ENCODE results near the gene PLA2G2D.
"Not testable (repeated sequence)": the region's sequence is repeated elsewhere in the genome, so short reads cannot be mapped to it uniquely, and the experiment has no call there.

The PLA2G2D gene

DNA sequence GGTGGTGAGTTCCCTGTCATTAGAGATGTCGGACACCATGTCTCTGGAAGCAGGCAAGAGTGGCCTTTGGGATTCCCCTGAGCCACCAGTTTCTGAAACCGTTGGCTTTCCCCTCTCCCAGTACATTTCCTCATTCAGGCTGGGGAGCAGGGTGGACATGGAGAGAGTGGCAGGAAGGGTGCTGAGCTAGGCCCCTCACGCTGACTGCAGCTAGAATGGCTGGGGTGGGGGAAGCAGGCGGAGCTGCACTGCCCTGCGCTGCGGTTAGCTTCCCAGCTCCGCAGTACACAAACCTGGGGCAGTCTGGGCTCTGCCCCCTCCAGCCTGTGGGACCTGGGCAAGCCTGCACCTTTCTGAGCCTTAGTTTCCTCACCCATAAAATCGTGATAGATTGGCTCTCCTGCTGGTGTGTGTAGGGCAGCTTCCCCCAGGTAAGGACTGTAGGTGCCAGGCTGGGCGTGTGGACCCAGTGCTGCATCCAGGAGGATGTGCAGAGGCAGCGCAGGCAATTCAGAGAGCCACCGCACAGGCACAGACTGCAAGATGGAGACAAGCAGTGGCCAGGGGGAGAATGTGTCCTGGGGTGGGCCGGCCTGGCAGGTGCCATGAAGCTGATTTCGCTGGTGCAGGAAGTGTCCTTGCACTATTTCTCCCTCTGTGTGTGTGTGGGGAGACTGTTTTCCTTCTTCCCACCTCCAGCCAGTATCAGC lies 22.8 kb upstream of the PLA2G2D start:
- DNase-seq (ENCODE audit: low spot score), result no peak

DNA sequence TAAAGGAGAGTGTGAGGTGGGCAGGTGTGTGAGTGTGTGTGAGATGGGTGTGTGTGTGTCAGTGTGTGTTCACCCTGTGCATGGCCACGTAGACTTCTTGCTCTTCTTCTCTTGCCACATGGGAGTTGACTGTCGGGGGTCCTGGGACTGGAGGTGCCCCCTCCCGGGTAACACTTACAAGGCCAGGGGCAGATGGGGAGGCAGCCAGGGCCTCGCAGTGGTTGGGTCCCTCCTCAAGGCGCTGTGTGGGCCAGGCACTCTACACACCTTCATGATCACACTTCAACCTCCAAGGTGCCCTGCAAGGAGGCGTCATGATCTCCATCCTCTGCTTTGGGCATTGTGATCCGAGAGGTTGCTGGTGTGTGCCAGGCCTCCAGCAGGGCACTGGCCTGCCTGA lies 22.1 kb upstream of the PLA2G2D start:
- no peak for DNase-seq (ENCODE audit: low spot score)

DNA sequence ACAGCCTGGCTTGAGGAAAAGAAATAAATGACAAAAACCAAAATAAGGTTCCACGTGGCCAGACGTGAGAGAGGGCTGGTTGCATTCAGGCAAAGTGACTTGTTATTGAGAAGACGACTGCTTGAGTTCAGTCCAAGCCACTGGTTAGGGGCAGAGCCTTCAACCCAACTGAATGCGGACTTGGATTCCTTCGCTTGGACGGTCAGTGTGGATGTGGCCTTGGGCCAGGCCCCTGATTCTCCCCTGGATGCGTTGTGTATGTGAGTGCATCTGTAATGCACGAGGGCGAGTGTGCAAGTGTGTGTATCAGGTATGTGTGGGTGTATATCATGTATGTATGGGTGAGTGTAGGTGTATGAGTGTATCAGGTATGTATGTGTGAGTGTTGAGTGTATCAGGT lies 21.7 kb upstream of the PLA2G2D start:
- DNase-seq (ENCODE audit: low spot score), result no peak

DNA sequence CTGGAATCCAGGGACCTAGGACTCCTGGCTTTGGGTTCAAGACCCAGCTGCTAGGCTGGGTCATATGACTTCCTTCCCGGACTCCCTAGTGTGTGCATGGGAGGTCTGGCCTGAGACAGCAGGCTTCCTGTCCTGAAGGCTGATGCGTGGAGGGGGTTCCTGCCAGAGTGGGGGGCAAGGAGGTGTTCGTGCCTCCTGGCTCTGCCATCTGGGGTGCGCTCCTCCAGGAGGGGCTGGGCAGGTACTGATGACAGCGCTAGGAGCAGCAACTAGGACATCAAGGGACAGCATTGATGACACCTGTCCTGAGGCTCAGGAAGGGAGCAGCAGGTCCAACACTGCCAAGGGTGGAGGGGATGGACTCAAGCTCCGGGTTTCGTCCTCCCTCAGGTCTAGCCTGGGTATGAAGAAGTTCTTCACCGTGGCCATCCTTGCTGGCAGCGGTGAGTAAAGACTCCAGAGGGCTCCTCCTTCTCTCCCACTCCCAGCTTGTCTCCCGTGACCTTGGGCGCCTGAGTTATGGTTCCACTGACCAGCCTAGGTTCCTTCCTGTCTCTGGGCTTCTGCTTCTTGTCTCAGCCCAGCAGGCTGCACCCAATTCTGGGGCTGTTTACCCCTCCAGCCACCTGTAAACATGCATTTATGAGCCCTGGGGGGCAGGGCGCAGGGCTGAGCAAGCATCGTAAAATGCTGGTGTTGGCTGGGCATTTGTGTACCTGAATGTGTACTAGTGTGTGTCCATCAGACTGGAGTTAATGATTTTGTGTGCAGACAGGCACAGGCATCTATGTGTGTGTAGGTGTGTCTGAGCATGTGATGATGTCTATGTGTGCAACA lies 20.7 kb upstream of the PLA2G2D start:
- DNase-seq (ENCODE audit: low spot score), result no peak

DNA sequence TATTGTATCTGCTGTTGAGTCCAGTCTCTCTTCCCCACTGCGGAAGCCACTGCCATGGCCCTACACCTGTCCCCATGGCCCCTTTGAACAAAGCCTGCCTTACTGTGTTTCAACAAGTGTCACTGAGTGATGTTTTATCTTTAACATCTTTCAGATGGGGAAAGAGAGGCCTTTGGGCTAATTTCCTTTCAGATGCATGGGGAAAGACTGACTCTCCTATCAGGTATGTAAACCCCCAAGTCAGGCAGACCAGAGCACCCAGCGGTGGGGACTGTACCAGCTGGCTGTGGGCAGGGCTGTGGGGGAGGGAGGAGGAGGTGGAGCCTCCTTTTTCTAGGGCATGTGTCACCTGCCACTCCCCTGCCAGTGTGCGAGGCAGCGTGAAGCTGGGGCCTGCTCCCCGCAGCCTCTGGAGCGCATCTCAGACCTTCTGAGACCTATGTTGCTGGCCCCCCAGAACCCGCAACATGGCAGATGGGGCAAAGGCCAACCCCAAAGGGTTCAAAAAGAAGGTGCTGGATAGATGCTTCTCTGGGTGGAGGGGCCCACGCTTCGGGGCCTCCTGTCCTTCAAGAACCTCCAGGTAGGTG lies 19.7 kb upstream of the PLA2G2D start, which contains the start of gene PLA2G2F:
PLA2G2F (plus strand) TSS at position 363 of the 590 bp plus-strand sequence; CDS start at position 468, 105 bp downstream.
- DNase-seq (ENCODE audit: low spot score), result no peak

DNA sequence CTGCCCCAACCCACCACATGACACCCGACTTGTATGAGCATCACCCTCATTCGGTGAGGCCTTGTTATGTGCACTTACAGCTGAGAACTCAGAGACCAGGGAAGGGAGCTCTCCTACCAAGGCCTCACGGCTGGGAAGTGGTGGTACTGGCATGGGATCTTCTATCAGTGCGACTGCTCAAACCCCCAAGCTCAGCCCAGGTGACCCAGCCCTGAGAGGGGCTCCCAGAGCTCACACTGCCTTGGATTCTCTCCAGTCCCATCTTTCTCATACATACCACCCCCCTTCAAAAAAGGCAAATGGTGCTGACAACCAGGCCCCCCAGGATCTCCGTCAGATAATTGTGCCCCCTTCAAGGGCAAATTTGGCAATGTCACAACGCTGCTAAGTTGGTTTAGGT lies 19.0 kb upstream of the PLA2G2D start:
- DNase-seq (ENCODE audit: low spot score), result no peak

DNA sequence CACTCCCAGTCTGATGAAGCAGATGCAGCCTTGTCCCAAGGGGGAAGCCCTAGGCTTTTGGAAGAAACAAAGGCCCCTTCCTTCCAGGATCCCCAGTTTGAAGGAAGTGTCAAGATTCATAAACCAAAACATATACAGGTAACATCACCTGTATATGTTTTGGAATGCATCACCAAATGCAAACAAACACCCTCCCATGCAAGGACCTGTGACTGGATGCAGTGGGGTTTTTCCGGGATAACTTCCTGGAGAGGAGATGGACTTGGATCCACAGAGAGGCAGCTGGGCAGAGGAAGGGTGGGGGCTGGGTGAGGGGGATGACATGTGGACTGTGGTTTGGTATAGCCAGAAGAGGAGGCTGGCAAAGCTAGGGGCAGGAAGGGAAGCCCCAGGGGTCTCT lies 18.3 kb upstream of the PLA2G2D start:
- DNase-seq (ENCODE audit: low spot score), result no peak

DNA sequence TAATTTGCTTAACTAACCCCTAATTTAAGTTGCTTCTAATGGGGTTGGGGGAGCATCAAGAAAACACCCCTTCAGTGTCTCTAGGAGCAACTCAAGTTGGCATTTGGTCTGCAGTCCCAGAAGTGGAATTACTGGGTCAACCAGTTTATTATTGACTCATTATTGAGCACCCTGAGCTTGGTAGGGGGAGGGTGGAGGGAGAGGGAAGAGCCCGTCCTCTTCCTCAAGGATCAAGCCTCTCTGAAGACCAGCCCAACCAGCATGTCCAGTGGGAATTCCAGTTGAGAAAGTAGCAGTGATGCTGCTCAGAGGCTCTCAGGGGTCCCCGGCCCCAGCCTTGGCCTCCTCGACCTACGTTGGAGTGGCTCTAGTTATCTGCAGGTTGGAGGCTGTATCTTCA lies 17.7 kb upstream of the PLA2G2D start:
- DNase-seq (ENCODE audit: low spot score), result no peak

DNA sequence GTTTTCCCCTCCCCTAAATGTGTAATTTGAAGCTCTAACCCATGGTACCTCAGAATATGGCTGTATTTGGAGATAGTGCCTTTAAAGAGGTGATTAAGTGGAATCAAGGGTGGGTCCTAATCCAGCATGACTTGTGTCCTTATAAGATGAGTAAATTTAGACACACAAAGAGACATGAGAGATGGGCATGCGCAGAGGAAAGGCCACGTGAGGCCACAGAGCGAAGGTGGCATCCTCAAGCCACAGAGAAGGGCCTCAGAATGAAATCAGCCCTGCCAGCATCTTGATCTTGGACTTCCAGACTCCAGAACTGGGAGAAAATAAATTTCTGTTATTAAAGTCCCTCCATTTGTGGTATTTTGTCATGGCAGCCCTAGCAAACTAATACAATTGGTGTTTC lies 16.9 kb upstream of the PLA2G2D start:
- no peak for DNase-seq (ENCODE audit: low spot score)

DNA sequence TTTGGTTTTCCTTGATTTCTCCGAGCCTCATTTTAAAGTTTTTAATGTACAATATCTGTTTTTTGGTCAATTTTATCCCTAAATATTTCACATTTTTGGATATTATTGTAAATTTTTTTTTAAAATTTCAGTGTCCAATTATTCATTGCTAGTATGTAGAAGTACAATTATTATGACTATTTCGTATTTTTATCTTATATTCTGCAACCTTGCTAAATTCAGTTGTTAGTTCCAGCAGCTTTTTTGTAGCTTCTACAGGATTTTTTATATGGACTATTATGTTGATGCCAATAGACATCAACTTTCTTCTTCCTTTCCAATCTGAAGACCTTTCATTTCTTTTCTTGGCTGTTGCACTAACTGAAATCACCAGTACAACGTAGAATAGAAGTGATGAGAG lies 15.7 kb upstream of the PLA2G2D start:
- no peak for DNase-seq (ENCODE audit: low spot score)

DNA sequence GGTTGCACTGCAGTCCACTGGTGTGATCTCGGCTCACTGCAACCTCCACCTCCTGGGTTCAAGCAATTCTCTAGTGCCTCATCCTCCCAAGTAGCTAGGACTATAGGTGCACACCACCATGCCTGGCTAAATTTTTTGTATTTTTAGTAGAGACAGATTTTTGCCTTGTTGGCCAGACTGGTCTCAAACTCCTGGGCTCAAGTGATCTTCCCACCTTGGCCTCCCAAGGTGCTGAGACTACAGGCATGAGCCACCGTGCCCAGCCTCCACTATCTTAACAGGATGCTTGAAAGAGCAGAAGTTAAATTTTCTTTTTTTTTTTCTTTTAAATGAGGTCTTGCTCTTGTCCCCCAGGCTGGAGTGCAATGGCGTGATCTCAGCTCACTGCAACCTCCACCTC lies 11.2 kb upstream of the PLA2G2D start:
- DNase-seq (ENCODE audit: low spot score), result not testable (repeated sequence)

DNA sequence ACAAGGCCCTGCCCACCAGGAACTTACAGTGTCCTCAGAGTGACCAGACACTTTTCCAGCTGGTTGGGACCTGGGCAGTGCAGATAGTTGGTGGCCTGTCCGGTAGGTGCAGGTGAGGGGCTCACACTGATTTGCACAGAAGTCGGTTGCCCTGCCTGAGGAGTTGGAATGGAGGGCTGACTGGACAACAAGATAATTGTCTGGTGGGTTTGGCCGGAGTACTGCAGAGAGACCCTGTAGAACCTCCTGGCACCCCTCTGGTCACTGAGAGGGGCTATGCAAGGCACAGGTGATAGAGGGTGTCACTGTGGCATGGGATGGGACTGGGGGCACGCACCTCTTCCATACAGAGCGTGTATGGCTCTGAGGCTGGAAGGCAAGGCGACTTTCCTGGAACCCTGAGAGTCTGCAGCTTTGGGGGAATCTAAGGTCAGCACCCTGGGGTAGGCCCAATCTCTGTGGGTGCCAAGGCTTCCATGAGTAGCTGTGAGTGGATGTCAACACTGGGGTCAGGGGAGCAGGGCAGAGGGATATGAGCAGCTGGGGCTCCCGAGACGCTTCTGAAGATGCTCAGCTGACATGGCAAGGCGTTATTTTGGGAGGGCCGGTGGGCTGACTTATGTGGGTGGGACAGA lies 7.6 kb upstream of the PLA2G2D start:
- DNase-seq (ENCODE audit: low spot score), result no peak

DNA sequence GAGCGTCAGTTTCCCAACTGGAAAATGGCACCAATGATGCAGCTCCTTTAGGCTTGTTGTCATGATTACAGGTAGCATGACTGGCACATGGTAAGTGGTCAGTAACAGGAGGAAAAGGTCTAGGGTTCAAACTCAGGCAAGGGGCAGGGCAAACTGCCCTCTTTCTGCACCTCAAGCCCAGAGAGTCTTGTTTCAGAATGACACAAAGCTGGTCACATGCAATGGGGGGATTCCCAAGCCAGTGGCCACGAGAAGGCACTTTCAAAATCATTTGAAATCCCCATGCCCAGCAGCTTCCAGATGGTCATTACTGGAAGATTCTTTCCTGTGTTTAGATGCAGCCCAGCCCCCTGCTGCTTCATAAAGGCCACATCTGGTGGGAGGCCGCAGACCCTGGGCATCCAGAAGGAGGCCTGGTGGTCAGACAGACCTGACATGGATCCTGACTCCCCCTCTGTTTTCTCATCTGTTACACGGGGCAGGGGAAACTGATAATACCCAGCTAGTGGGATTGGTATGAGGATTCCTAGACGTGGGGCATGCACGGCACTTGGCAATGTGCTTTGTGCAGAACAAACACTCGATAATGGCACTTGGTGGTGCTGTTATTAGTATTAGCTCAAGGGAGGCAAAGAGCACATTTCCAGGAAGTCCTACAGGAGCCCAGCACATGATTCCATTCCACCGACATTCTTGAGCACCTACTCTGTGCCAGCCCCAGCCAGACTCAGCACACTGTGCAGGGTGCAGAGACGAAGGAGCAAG lies 6.9 kb upstream of the PLA2G2D start:
- no peak for DNase-seq (ENCODE audit: low spot score)

DNA sequence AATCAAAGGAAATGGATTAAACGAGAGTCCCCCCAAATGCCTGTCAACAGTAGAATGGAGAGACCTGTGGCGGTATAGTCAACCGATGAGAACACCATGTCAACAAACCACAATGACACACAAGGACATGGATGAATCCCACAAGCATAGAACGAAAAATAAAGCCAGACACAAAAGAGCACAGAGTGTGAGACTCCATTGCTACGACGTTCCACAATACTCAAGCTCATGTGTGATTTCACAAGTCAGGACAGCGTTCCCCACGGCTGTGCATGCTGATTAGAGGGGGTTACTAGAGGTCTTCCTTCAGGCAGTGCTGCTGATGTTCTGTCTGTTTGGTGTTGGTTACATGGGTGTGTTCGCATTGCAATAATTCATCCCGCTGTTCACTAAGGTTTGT lies 5.8 kb upstream of the PLA2G2D start:
- no peak for DNase-seq (ENCODE audit: low spot score)

DNA sequence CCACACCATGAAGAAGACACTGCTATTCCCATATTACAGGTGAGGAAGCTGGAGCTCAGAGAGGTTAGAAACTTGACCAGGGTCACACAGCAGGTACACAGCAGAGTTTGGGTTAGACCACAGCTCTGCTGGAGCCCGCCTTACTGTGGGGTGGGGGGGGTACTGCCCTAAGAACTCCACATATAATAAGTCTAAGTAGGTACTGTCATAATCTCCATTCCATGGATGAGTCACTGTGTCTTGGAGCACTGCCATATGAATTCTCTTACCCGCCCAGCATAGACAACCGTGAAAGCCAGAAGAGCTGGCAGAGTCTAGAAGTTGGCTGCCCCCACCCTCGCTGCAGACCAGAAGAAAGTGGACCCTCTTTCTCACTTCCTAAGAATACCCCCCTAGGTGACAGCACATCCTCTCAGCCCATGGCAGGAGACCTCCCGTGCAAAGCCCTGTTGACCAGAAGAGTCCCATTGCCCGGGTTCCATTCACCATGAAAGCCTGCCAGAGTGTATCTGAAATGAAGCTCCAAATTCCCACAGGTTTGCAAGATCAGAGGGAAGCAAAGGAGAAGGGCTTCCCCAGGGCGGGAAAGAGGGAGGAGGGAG lies 5.2 kb upstream of the PLA2G2D start:
- DNase-seq (ENCODE audit: low spot score), result peak; percentile 68

DNA sequence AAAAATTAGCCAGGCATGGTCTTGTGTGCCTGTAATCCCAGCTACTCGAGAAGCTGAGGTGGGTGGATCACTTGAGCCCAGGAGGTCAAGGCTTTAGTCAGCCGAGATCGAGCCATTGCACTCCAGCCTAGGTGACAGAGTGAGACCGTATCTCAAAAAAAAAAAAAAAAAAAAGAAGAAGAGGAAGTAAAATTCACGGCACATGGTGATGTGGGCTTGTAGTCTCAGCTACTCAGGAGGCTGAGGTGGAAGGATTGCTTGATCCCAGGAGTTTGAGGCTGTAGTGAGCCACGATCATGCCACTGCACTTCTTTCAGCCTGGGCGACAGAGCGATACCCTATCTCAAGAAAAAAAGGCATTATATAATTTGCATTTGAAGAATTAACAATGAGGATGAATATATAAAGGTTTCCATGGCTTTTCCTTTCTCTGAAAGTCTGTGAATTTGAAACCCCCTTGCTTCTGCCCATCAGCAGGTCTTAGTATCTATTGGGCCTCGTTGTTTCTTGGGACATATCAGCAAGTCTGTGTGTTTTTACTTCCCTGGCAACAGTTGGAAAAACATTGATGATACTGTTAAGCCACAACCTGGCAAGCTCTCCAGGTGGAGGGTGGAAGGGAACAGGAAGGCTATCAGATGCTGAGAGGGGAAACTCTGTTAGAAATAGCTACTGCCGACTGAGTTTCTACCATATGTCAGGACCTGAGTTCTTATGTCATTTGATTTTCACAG lies 4.6 kb upstream of the PLA2G2D start:
- DNase-seq (ENCODE audit: low spot score), result no peak

DNA sequence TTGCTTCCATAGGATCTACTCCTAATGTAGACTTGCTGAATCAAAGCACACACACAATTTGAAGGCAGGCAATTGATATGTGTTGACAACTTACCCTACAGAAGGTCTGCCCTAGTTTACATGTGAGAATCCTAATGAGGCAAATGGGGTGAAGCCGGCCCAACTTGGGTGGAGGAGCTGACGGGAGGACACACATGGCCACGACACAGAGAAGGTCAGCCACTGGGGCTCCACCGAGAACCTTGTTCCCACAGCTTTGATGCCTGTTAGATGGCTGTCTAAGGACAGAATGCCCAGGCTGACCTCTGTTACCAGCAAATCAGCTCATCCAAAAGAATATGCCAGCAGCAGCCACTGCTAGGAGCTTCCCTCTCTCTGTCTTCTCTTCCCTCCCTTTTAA lies 1.5 kb upstream of the PLA2G2D start:
- no peak for DNase-seq (ENCODE audit: low spot score)

DNA sequence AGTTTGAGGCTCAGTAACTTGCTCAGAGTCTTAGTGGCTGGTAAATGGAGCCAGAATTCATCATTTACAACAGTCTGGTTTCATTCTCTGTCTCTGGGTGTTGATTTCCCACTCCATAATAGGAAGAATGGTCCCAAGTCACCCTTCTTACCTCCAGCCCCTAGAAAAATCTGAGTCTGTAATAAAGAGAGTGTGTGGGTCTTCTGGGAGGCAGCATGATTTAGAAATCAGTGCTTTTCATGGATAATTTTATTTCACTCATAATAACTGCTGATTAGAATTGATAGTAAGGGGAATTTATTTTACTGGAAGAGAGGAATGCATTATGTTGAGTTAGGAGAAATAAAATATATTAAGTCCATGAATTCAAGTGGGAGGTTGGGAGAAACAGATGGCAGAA lies 2.1 kb downstream of the PLA2G2D start:
- no peak for DNase-seq (ENCODE audit: low spot score)

DNA sequence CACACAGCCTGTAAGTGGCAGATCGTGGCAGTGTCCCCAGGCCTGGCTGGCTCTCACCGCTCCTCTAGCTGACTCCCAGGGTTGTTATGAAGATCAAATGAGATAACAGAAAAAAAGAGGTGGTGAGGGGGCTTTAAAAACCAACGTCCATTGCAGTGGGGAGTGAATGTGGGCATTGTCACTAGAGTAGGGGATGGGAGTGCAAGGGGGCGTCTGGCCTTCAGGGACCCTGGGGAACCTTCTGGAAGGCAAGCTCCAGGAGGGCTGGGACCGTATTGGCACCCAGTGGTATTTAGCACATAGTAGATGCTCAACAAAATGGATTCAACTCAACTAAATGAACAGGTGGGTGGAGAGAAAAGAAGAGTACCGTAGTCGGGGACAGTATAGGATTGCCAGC lies 3.4 kb downstream of the PLA2G2D start:
- no peak for DNase-seq (ENCODE audit: low spot score)

DNA sequence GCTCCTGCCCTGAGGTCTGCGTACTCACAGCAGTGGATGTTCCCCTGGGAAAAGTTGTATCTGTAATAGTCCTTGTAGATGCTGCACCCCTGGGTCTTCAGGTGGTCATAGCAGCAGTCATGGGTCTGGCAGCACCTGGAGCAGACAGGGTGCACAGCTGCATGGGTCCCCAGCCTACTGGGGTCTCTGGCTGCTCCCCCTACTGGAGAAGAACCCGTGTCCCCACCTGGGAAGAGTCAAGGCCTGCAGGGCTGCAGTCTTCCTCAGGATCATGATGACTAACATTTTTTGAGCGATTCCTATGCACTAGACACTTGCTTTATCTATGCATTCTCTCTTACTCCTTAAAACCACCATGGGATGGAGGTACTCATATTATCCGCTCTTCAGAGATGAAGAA lies 3.9 kb downstream of the PLA2G2D start:
- DNase-seq (ENCODE audit: low spot score), result no peak

All from AG08396 (cell line).